CD14-positive monocyte (primary cell): ENCODE data around the gene PHF12. TPM values are rescaled to one million over a fixed set of nuclear protein-coding genes. Genes with fewer than 3 reads are reported as not detected.

Source experiments
- DNase-seq, 3 donors: peaks; one replicate each; pipeline ENCODE4 v3.0.0-alpha.2; 2011 to 2022
- H2AFZ ChIP-seq: 2 replicates; pipeline ENCODE4 v1.6.0; 2012; ENCODE audit warnings: mild to moderate bottlenecking, low read depth, low read length, inconsistent platforms; ENCODE audit not compliant: insufficient read depth, poor library complexity, severe bottlenecking
- H3K27ac ChIP-seq, 2 donors: 1 replicate in 1 of 2; 2 replicates in 1 of 2; pipeline ENCODE4 v1.5.1; 2012 to 2013; ENCODE audit warnings: low read length in 2 of 2, control low read depth in 1 of 2, inconsistent platforms in 1 of 2, low read depth in 1 of 2, mild to moderate bottlenecking in 1 of 2
- H3K27me3 ChIP-seq, 2 donors: one replicate each; pipeline versions ENCODE4 v1.6.0 to v1.6.1; 2011 to 2013; ENCODE audit warnings: low read length in 2 of 2; ENCODE audit not compliant: control insufficient read depth in 2 of 2, insufficient read depth in 2 of 2
- H3K36me3 ChIP-seq, 2 donors: replicated peaks in 1 of 2; 1 replicate in 1 of 2; 2 replicates in 1 of 2; pipeline versions ENCODE4 v1.5.1 to v1.6.1; 2012 to 2013; ENCODE audit warnings: low read length in 2 of 2, control low read depth in 1 of 2, inconsistent platforms in 1 of 2, mild to moderate bottlenecking in 1 of 2; ENCODE audit not compliant: insufficient read depth in 2 of 2, control insufficient read depth in 1 of 2
- H3K4me1 ChIP-seq, 2 donors: 1 replicate in 1 of 2; 2 replicates in 1 of 2; pipeline versions ENCODE4 v1.5.1 to v1.6.1; 2012 to 2013; ENCODE audit warnings: low read length in 2 of 2, control low read depth in 1 of 2, inconsistent platforms in 1 of 2, mild to moderate bottlenecking in 1 of 2, moderate library complexity in 1 of 2; ENCODE audit not compliant: insufficient read depth in 2 of 2, control insufficient read depth in 1 of 2
- H3K4me2 ChIP-seq: replicated peaks from 2 replicates; pipeline ENCODE3; 2012; ENCODE audit warnings: low read length, moderate library complexity, mild to moderate bottlenecking; ENCODE audit not compliant: poor library complexity, severe bottlenecking; ENCODE audit errors: extremely low read depth
- H3K4me3 ChIP-seq, 3 experiments: fragments of 200-600 bp in 1 of 3; sonication (generic) in 1 of 3; replicated peaks in 1 of 3; 1 replicate in 2 of 3; 2 replicates in 1 of 3; pipeline ENCODE4 v1.5.1; 2011 to 2013; ENCODE audit warnings: low read length in 3 of 3, mild to moderate bottlenecking in 3 of 3, control low read depth in 2 of 3, low read depth in 2 of 3, inconsistent platforms in 1 of 3, moderate library complexity in 1 of 3
- H3K79me2 ChIP-seq: 2 replicates; pipeline ENCODE4 v1.6.0; 2012; ENCODE audit warnings: mild to moderate bottlenecking, control low read depth, inconsistent platforms, low read length, moderate library complexity; ENCODE audit not compliant: insufficient read depth
- H3K9ac ChIP-seq: 2 replicates; pipeline ENCODE4 v1.6.0; 2017; ENCODE audit warnings: low read length, mild to moderate bottlenecking; ENCODE audit not compliant: insufficient read depth, poor library complexity, severe bottlenecking
- H3K9me3 ChIP-seq, 2 donors: replicated peaks in 1 of 2; 1 replicate in 1 of 2; 2 replicates in 1 of 2; pipeline versions ENCODE4 v1.5.1 to v1.6.1; 2012 to 2013; ENCODE audit warnings: low read length in 2 of 2, control low read depth in 1 of 2; ENCODE audit not compliant: control insufficient read depth in 1 of 2, insufficient read depth in 1 of 2
- H4K20me1 ChIP-seq: 2 replicates; pipeline ENCODE4 v1.6.0; 2012; ENCODE audit warnings: mild to moderate bottlenecking, low read length, control low read depth, moderate library complexity; ENCODE audit not compliant: insufficient read depth
- H3K27ac Mint-ChIP-seq, 7 donors: one replicate each; pipeline ENCODE4 v1.8.0; 2020; ENCODE audit warnings: mild to moderate bottlenecking in 7 of 7, mixed read lengths in 7 of 7, moderate library complexity in 6 of 7, inconsistent platforms in 2 of 7
- H3K27me3 Mint-ChIP-seq, 3 donors: one replicate each; pipeline ENCODE4 v1.8.0; 2021 to 2022; ENCODE audit warnings: low read depth in 3 of 3, mild to moderate bottlenecking in 3 of 3, mixed read lengths in 3 of 3, moderate library complexity in 3 of 3, inconsistent platforms in 1 of 3
- H3K36me3 Mint-ChIP-seq, 2 donors: one replicate each; pipeline ENCODE4 v1.8.0; 2020; ENCODE audit warnings: mixed read lengths in 2 of 2, inconsistent platforms in 1 of 2, mild to moderate bottlenecking in 1 of 2
- H3K4me1 Mint-ChIP-seq: one replicate; pipeline ENCODE4 v1.8.0; 2020; ENCODE audit warnings: mild to moderate bottlenecking, mixed read lengths
- H3K4me3 Mint-ChIP-seq, 2 donors: one replicate each; pipeline ENCODE4 v1.8.0; 2020; ENCODE audit warnings: mild to moderate bottlenecking in 2 of 2, mixed read lengths in 2 of 2, moderate library complexity in 1 of 2
- H3K9me3 Mint-ChIP-seq, 7 donors: one replicate each; pipeline ENCODE4 v1.8.0; 2020 to 2022; ENCODE audit warnings: mixed read lengths in 7 of 7, mild to moderate bottlenecking in 6 of 7, moderate library complexity in 6 of 7, inconsistent platforms in 2 of 7
- WGBS: methylation state at CpG from one replicate; pipeline ENCODE4 v1.1.5; 2013; ENCODE audit warnings: missing lambda C conversion rate; ENCODE audit not compliant: insufficient coverage; 5-methylcytosine and 5-hydroxymethylcytosine counted together
- intact Hi-C, 2 donors: fragments of 100-400 bp; cut with micrococcal nuclease; formaldehyde crosslinking; loops; one replicate each; pipeline versions ENCODE4 v1.15.0 to v1.15.1; 2023
- polyA plus RNA-seq, 3 donors: library from polyadenylated mRNA; depleted of rRNA in 1 of 3; unstranded in 2 of 3; stranded (reverse) in 1 of 3; fragments of 300-500 nt in 2 of 3; fragments of >200 nt in 1 of 3; fragmentation: Illumina TruSeq in 2 of 3; gene quantifications; 1 replicate in 2 of 3; 2 replicates in 1 of 3; pipeline ENCODE4 v1.2.3, GENCODE V29; 2012 to 2021
- TF ChIP-seq, protein P1 (sequence below): fragments of 200-600 bp; IDR thresholded peaks from one replicate; pipeline ENCODE4 v1.8.0; 2022; ENCODE audit warnings: antibody characterized with exemption, mild to moderate bottlenecking

Gene PHF12
- polyA plus RNA-seq, 3 donors: 1.4 to 62.5 (median 2.5) TPM

DNA sequence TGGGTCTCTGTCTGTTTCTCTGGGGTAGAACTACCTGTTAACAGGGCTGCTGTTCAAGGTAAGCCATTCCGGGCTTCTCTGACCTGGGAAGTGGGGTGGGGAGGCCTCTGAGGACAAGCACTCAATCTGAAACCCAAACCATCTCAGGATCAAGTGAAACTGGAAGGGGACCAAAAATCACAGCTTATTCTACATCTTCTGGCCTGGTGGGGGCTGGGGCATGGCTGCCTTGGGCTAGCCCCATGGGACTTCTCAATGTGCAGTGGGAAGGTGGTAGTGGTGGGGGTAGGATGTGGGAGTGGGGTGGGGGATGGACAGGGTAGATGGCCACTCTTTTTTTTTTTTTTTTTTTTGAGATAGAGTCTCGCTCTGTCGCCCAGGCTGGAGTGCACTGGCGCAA, 59.3 kb downstream of the PHF12 start:
- Histone ChIP-seq H3K27me3 (no peaks in the 10 kb centered on the region), H3K9ac (no peak overlapping the region), H3K27ac (peak overlapping the region; percentile 39 to 92), H3K9me3 (no peaks in the 10 kb centered on the region), H3K4me1 (peaks cover 46 to 61% of the 10 kb centered on the region in 2 donors), H3K79me2 (peaks cover 95% of the 10 kb centered on the region), H2AFZ (no peak overlapping the region), H3K4me3 (no peak overlapping the region), H4K20me1 (peaks cover 75% of the 10 kb centered on the region), H3K4me2 (no peak overlapping the region), H3K36me3 (peaks cover 28 to 39% of the 10 kb centered on the region in 2 donors)
- H3K4me1 Mint-ChIP-seq: peaks cover 55% of the 10 kb centered on the region
- DNase-seq: no peak
- no peaks in the 10 kb centered on the region for H3K9me3 Mint-ChIP-seq
- intact Hi-C loops: no loop called here
- no peak overlapping the region for H3K4me3 Mint-ChIP-seq
- peaks cover 26 to 51% of the 10 kb centered on the region in 2 donors for H3K36me3 Mint-ChIP-seq
- 92% methylated on average over 2 of the region's 4 CpGs for WGBS
- peak overlapping the region; percentile 20 to 99 (median 79) for H3K27ac Mint-ChIP-seq
- TF ChIP-seq, protein P1, sequence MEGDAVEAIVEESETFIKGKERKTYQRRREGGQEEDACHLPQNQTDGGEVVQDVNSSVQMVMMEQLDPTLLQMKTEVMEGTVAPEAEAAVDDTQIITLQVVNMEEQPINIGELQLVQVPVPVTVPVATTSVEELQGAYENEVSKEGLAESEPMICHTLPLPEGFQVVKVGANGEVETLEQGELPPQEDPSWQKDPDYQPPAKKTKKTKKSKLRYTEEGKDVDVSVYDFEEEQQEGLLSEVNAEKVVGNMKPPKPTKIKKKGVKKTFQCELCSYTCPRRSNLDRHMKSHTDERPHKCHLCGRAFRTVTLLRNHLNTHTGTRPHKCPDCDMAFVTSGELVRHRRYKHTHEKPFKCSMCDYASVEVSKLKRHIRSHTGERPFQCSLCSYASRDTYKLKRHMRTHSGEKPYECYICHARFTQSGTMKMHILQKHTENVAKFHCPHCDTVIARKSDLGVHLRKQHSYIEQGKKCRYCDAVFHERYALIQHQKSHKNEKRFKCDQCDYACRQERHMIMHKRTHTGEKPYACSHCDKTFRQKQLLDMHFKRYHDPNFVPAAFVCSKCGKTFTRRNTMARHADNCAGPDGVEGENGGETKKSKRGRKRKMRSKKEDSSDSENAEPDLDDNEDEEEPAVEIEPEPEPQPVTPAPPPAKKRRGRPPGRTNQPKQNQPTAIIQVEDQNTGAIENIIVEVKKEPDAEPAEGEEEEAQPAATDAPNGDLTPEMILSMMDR: no peak
- H3K27me3 Mint-ChIP-seq: peaks cover 0 to 2% (median 0%) of the 10 kb centered on the region in 3 donors

DNA sequence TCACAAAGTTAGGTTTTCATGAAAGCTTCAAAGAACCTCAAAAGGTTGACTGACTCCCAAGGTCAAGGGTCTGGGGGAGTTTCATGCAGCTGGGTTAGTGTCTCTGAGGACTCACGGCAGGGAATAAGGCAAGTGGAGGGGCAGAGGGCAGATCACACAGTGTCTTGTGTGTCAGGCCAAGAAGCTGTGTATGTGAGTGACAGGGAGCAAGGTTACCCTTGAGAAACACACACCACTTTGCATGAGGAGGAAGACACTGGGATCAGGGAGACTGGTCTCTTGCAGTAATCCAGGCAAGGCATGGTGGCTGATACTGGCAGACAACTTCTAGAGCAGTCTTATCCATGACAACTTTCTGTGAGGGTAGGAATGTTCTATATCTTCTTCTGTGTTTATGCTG, 60.1 kb downstream of the PHF12 start:
- H4K20me1 ChIP-seq: peaks cover 78% of the 10 kb centered on the region
- H3K36me3 Mint-ChIP-seq: peaks cover 30 to 59% of the 10 kb centered on the region in 2 donors
- no peaks in the 10 kb centered on the region for H3K9me3 Mint-ChIP-seq
- no peak overlapping the region for H2AFZ ChIP-seq
- peaks cover 49% of the 10 kb centered on the region for H3K4me1 Mint-ChIP-seq
- H3K79me2 ChIP-seq: peaks cover 95% of the 10 kb centered on the region
- no peaks in the 10 kb centered on the region for H3K9me3 ChIP-seq
- H3K9ac ChIP-seq: no peak overlapping the region
- H3K36me3 ChIP-seq: peaks cover 34 to 47% of the 10 kb centered on the region in 2 donors
- intact Hi-C loops: no loop called here
- H3K27me3 ChIP-seq: no peaks in the 10 kb centered on the region
- peaks cover 42 to 53% of the 10 kb centered on the region in 2 donors for H3K4me1 ChIP-seq
- no peak overlapping the region for H3K4me3 ChIP-seq
- peak overlapping the region in 1 of 2 donors; percentile 39 for H3K27ac ChIP-seq
- no peak for DNase-seq
- no peak overlapping the region for H3K4me3 Mint-ChIP-seq
- peak overlapping the region; percentile 21 to 83 (median 48) for H3K27ac Mint-ChIP-seq
- TF ChIP-seq, protein P1: no peak
- H3K27me3 Mint-ChIP-seq: peaks cover 0 to 2% (median 2%) of the 10 kb centered on the region in 3 donors
- no CpG with 5 or more reads among the region's 1 CpG for WGBS
- H3K4me2 ChIP-seq: no peak overlapping the region
